ENCODE data around the gene PTGDR. TPM values are rescaled to one million over a fixed set of nuclear protein-coding genes. Genes with fewer than 3 reads are reported as not detected.

PTGDR gene
- total RNA-seq, 1 experiment from 2014 or later = not detected

DNA sequence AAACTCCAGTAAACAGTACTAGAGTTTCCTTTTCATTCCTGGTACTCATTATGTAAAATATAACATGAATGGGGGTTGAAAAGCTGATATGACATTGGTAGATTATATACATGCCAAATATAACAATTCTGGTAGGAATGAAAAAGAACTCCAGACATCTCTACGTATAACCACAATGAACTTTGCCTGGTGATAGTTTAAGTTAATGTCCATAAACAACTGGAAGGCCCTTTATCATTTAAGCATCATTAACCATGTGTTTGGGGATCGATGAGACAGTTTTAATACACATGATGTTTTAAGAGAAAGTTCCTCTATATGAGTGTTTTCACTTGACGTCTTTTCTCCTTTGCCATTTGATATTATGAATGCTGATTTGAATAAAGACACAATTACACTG, 52.4 kb downstream of the PTGDR start:
- no TSS peak for BruUV-seq (replicated peaks)
- H3K9me3 ChIP-seq (ENCODE audit: control insufficient read depth, insufficient read depth, low read depth, low read length) = no peaks in the 10 kb centered on the region
- no peaks in the 10 kb centered on the region for H3K36me3 ChIP-seq (ENCODE audit: control insufficient read depth, insufficient read depth, low read length)
- no peak overlapping the region for H3K27ac ChIP-seq (ENCODE audit: low read length)
- CTCF ChIA-PET = no interaction called here
- no peak for ATAC-seq
- TF ChIP-seq, protein P1, sequence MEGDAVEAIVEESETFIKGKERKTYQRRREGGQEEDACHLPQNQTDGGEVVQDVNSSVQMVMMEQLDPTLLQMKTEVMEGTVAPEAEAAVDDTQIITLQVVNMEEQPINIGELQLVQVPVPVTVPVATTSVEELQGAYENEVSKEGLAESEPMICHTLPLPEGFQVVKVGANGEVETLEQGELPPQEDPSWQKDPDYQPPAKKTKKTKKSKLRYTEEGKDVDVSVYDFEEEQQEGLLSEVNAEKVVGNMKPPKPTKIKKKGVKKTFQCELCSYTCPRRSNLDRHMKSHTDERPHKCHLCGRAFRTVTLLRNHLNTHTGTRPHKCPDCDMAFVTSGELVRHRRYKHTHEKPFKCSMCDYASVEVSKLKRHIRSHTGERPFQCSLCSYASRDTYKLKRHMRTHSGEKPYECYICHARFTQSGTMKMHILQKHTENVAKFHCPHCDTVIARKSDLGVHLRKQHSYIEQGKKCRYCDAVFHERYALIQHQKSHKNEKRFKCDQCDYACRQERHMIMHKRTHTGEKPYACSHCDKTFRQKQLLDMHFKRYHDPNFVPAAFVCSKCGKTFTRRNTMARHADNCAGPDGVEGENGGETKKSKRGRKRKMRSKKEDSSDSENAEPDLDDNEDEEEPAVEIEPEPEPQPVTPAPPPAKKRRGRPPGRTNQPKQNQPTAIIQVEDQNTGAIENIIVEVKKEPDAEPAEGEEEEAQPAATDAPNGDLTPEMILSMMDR (IDR thresholded peaks at IDR 0.05) = no peak
- no peak for TF ChIP-seq TCF7L2 (IDR thresholded peaks at IDR 0.05; ENCODE audit: low read depth, low read length)
- TF ChIP-seq, protein P2, sequence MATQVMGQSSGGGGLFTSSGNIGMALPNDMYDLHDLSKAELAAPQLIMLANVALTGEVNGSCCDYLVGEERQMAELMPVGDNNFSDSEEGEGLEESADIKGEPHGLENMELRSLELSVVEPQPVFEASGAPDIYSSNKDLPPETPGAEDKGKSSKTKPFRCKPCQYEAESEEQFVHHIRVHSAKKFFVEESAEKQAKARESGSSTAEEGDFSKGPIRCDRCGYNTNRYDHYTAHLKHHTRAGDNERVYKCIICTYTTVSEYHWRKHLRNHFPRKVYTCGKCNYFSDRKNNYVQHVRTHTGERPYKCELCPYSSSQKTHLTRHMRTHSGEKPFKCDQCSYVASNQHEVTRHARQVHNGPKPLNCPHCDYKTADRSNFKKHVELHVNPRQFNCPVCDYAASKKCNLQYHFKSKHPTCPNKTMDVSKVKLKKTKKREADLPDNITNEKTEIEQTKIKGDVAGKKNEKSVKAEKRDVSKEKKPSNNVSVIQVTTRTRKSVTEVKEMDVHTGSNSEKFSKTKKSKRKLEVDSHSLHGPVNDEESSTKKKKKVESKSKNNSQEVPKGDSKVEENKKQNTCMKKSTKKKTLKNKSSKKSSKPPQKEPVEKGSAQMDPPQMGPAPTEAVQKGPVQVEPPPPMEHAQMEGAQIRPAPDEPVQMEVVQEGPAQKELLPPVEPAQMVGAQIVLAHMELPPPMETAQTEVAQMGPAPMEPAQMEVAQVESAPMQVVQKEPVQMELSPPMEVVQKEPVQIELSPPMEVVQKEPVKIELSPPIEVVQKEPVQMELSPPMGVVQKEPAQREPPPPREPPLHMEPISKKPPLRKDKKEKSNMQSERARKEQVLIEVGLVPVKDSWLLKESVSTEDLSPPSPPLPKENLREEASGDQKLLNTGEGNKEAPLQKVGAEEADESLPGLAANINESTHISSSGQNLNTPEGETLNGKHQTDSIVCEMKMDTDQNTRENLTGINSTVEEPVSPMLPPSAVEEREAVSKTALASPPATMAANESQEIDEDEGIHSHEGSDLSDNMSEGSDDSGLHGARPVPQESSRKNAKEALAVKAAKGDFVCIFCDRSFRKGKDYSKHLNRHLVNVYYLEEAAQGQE (IDR thresholded peaks at IDR 0.05; ENCODE audit: insufficient read depth in 1 of 2, low read depth in 2 of 2, low read length in 1 of 2) = no peak
- TF ChIP-seq SIN3A (IDR thresholded peaks at IDR 0.05; ENCODE audit: borderline replicate concordance, insufficient read depth, low read depth, low read length) = no peak
- no peak for TF ChIP-seq POLR2AphosphoS5 (IDR thresholded peaks at IDR 0.05; ENCODE audit: low read depth, low read length)
- DNase-seq (ENCODE audit: low read depth, low spot score) = no peak
- peaks cover 5% of the 10 kb centered on the region for H3K27me3 ChIP-seq (ENCODE audit: control insufficient read depth, insufficient read depth, low read length)
- H3K4me3 ChIP-seq (ENCODE audit: low read depth in 2 of 2, low read length in 2 of 2) = no peak overlapping the region
- POLR2A ChIA-PET = no interaction called here
- H3K4me1 ChIP-seq (ENCODE audit: control insufficient read depth, insufficient read depth, low read length) = no peaks in the 10 kb centered on the region
- in situ Hi-C loops (cut with HindIII; ENCODE audit: low pct_unique_long_range_greater_than_20kb, low sequenced_read_pairs) = no loop called here
- intact Hi-C loops (cut with micrococcal nuclease; ENCODE audit: unreplicated experiment) = no loop called here

DNA sequence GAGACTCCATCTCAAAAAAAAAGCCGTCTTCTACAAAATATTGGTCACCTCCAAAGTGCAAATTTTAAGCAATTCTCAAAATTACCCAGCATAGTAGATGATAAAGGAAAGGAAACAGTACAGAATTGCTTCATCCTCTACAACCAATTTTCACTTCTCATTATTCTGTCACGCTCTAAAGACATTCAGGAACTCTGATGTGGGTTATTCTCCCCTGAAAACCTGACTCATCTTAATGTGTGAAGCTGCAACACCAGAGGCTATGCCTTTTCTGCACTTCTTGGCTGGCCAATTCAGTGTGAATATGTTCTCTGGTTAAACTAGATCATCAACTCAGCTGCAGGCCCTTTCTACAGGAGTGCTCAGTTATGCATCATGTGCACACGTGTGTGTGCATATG, 57.6 kb downstream of the PTGDR start:
- Histone ChIP-seq H3K9me3 (ENCODE audit: control insufficient read depth, insufficient read depth, low read depth, low read length) (no peaks in the 10 kb centered on the region), H3K4me3 (ENCODE audit: low read depth in 2 of 2, low read length in 2 of 2) (no peak overlapping the region), H3K27me3 (ENCODE audit: control insufficient read depth, insufficient read depth, low read length) (no peaks in the 10 kb centered on the region), H3K4me1 (ENCODE audit: control insufficient read depth, insufficient read depth, low read length) (no peaks in the 10 kb centered on the region), H3K27ac (ENCODE audit: low read length) (no peak overlapping the region), H3K36me3 (ENCODE audit: control insufficient read depth, insufficient read depth, low read length) (no peaks in the 10 kb centered on the region)
- TF ChIP-seq, protein P2 (IDR thresholded peaks at IDR 0.05; ENCODE audit: insufficient read depth in 1 of 2, low read depth in 2 of 2, low read length in 1 of 2) = no peak
- TF ChIP-seq SIN3A (IDR thresholded peaks at IDR 0.05; ENCODE audit: borderline replicate concordance, insufficient read depth, low read depth, low read length) = no peak
- no peak for ATAC-seq
- no TSS peak for BruUV-seq (replicated peaks)
- POLR2A ChIA-PET = interaction anchor here (0.6 kb wide), 1 partner anchor 12 kb away, joined by 3 read pairs; no protein-coding TSS in a partner anchor
- in situ Hi-C loops (cut with HindIII; ENCODE audit: low pct_unique_long_range_greater_than_20kb, low sequenced_read_pairs) = no loop called here
- DNase-seq (ENCODE audit: low read depth, low spot score) = no peak
- CTCF ChIA-PET = no interaction called here
- intact Hi-C loops (cut with micrococcal nuclease; ENCODE audit: unreplicated experiment) = no loop called here

All from Panc1 (cell line).